KBM-7 (cell line): ENCODE measurements around the gene FUS.
A peak's percentile ranks its signal among the peaks of the same experiment; 100 is the strongest.
"Not testable (repeated sequence)": the region's sequence is repeated elsewhere in the genome, so short reads cannot be mapped to it uniquely, and the experiment has no call there.

Source experiments
- DNase-seq: peaks from one replicate; pipeline ENCODE4 v3.0.0-alpha.2; 2015
- in situ Hi-C: fragments of 300-500 bp; cut with MboI; formaldehyde crosslinking; loops from 2 replicates; pipeline ENCODE4 v1.14.3; 2020; ENCODE audit warnings: low sequenced_read_pairs, low pct_unique_long_range_greater_than_20kb, mixed read lengths

Gene FUS

GRCh38 chr16:31142109-31143010, 37.6 kb upstream of the FUS start:
- in situ Hi-C loops = no loop called here

GRCh38 chr16:31143011-31143693, 36.8 kb upstream of the FUS start:
- DNase-seq = no peak
- in situ Hi-C loops = no loop called here

More at GRCh38 chr16:31142109-31143010, 37.6 kb upstream of the FUS start:
- DNase-seq = peak; percentile 99

- in situ Hi-C loops = no loop called here
- DNase-seq = no peak
These were observed 36.2 kb upstream of the FUS start for GRCh38 chr16:31143694-31144148.

- in situ Hi-C loops, DNase-seq: not testable (repeated sequence)
These were observed 35.5 kb upstream of the FUS start for GRCh38 chr16:31144418-31144817.

GRCh38 chr16:31145398-31145990, 34.4 kb upstream of the FUS start:
- DNase-seq = no peak
- in situ Hi-C loops = no loop called here

- no peak for DNase-seq
- in situ Hi-C loops = no loop called here
These were observed 32.4 kb upstream of the FUS start for GRCh38 chr16:31147574-31147973.

GRCh38 chr16:31148281-31148728, 31.6 kb upstream of the FUS start:
- DNase-seq = no peak

GRCh38 chr16:31148896-31149295, 31.0 kb upstream of the FUS start:
- in situ Hi-C loops = no loop called here
- no peak for DNase-seq

More at GRCh38 chr16:31148281-31148728, 31.6 kb upstream of the FUS start:
- in situ Hi-C loops = no loop called here

- no peak for DNase-seq
- in situ Hi-C loops = no loop called here
These were observed 30.6 kb upstream of the FUS start for GRCh38 chr16:31149332-31149731.

GRCh38 chr16:31149894-31150890, 29.7 kb upstream of the FUS start, which contains the start of gene PRSS36:
Gene PRSS36, minus strand, starts transcription at chr16:31150066. Its CDS starts 31 bp downstream, at chr16:31150035.
- in situ Hi-C loops = no loop called here
- no peak for DNase-seq

- peak; percentile 51 for DNase-seq
- in situ Hi-C loops = not testable (repeated sequence)
These were observed 29.0 kb upstream of the FUS start for GRCh38 chr16:31150976-31151375.

- peak; percentile 71 for DNase-seq
- in situ Hi-C loops = no loop called here
These were observed 22.8 kb upstream of the FUS start for GRCh38 chr16:31157136-31157535.

GRCh38 chr16:31167315-31167714, 12.6 kb upstream of the FUS start:
- DNase-seq = no peak
- in situ Hi-C loops = no loop called here

- no peak for DNase-seq
- in situ Hi-C loops = no loop called here
These were observed 11.1 kb upstream of the FUS start for GRCh38 chr16:31168848-31169247.

GRCh38 chr16:31170048-31170447, 9.9 kb upstream of the FUS start:
- in situ Hi-C loops, DNase-seq: not testable (repeated sequence)

GRCh38 chr16:31177136-31177535, 2.8 kb upstream of the FUS start:
- peak; percentile 73 for DNase-seq
- in situ Hi-C loops = no loop called here

- in situ Hi-C loops = no loop called here
- no peak for DNase-seq
These were observed 656 bp upstream of the FUS start for GRCh38 chr16:31179219-31179746.

GRCh38 chr16:31181102-31181830, 1.3 kb downstream of the FUS start:
- in situ Hi-C loops = no loop called here
- DNase-seq = peak; percentile 80
